H9 (cell line): ENCODE measurements around the gene S1PR2. TPM values are rescaled to one million over a fixed set of nuclear protein-coding genes. Genes with fewer than 3 reads are reported as not detected.

ENCODE experiments used
- DNase-seq: peaks from one replicate; pipeline ENCODE4 v3.0.0-alpha.2; 2017
- H2AFZ ChIP-seq: one replicate; pipeline ENCODE4 v1.6.1; 2013; ENCODE audit warnings: mild to moderate bottlenecking, low read length, control low read depth, moderate library complexity
- H2AK5ac ChIP-seq: 2 replicates; pipeline ENCODE4 v1.6.1; 2013; ENCODE audit warnings: low read length, control low read depth, mixed read lengths; ENCODE audit not compliant: insufficient read length
- H2BK120ac ChIP-seq: one replicate; pipeline ENCODE4 v1.6.1; 2013; ENCODE audit warnings: low read depth, mild to moderate bottlenecking, low read length, control low read depth, inconsistent platforms; ENCODE audit not compliant: poor library complexity, severe bottlenecking
- H2BK12ac ChIP-seq: 2 replicates; pipeline ENCODE4 v1.6.1; 2013; ENCODE audit warnings: low read length, control low read depth, mixed read lengths, low read depth; ENCODE audit not compliant: insufficient read length
- H2BK15ac ChIP-seq: 2 replicates; pipeline ENCODE4 v1.6.1; 2013; ENCODE audit warnings: low read depth, low read length, control low read depth
- H2BK20ac ChIP-seq: one replicate; pipeline ENCODE4 v1.6.1; 2013; ENCODE audit warnings: low read depth, mild to moderate bottlenecking, low read length, control low read depth, inconsistent platforms; ENCODE audit not compliant: poor library complexity, severe bottlenecking
- H2BK5ac ChIP-seq: 2 replicates; pipeline ENCODE4 v1.6.1; 2013; ENCODE audit warnings: low read length, control low read depth, mixed read lengths; ENCODE audit not compliant: insufficient read length
- H3K14ac ChIP-seq: 2 replicates; pipeline ENCODE4 v1.6.1; 2013; ENCODE audit warnings: low read length, control low read depth; ENCODE audit not compliant: insufficient read depth
- H3K18ac ChIP-seq: 2 replicates; pipeline ENCODE4 v1.6.1; 2013; ENCODE audit warnings: low read depth, mild to moderate bottlenecking, mixed read lengths, low read length, control low read depth; ENCODE audit not compliant: insufficient read length
- H3K23ac ChIP-seq: 2 replicates; pipeline ENCODE4 v1.6.1; 2013; ENCODE audit warnings: low read length, control low read depth, mixed read lengths, low read depth; ENCODE audit not compliant: insufficient read length
- H3K23me2 ChIP-seq: 2 replicates; pipeline ENCODE4 v1.6.1; 2013; ENCODE audit warnings: low read depth, mild to moderate bottlenecking, mixed read lengths, low read length, control low read depth; ENCODE audit not compliant: insufficient read length, poor library complexity, severe bottlenecking
- H3K27ac ChIP-seq: 2 replicates; pipeline ENCODE4 v1.5.1; 2013; ENCODE audit warnings: low read length, control low read depth, mixed read lengths, low read depth; ENCODE audit not compliant: insufficient read length
- H3K27me3 ChIP-seq: 2 replicates; pipeline ENCODE4 v1.6.1; 2013; ENCODE audit warnings: low read length, control low read depth, inconsistent platforms; ENCODE audit not compliant: insufficient read depth
- H3K4ac ChIP-seq: 2 replicates; pipeline ENCODE4 v1.6.1; 2013; ENCODE audit warnings: low read depth, mild to moderate bottlenecking, control low read depth, inconsistent platforms, low read length, moderate library complexity
- H3K4me1 ChIP-seq: 2 replicates; pipeline ENCODE4 v1.6.1; 2013; ENCODE audit warnings: low read length, control low read depth, inconsistent platforms; ENCODE audit not compliant: insufficient read depth
- H3K4me2 ChIP-seq: 2 replicates; pipeline ENCODE4 v1.6.1; 2013; ENCODE audit warnings: low read length, control low read depth, mixed read lengths; ENCODE audit not compliant: insufficient read length, insufficient read depth
- H3K56ac ChIP-seq: 2 replicates; pipeline ENCODE4 v1.6.1; 2013; ENCODE audit warnings: low read depth, mild to moderate bottlenecking, mixed read lengths, low read length, control low read depth; ENCODE audit not compliant: insufficient read length
- H3K79me1 ChIP-seq: 2 replicates; pipeline ENCODE4 v1.6.1; 2013; ENCODE audit warnings: low read depth, mild to moderate bottlenecking, moderate library complexity, low read length, control low read depth, inconsistent platforms; ENCODE audit not compliant: insufficient read depth, poor library complexity, severe bottlenecking
- H3K79me2 ChIP-seq: 2 replicates; pipeline ENCODE4 v1.6.1; 2013; ENCODE audit warnings: low read length, control low read depth, inconsistent platforms; ENCODE audit not compliant: insufficient read depth
- H3K9ac ChIP-seq: 2 replicates; pipeline ENCODE4 v1.6.1; 2013; ENCODE audit warnings: low read length, control low read depth, mixed read lengths; ENCODE audit not compliant: insufficient read length; ENCODE audit errors: extremely low read depth
- H3K9me3 ChIP-seq: one replicate; pipeline ENCODE4 v1.6.1; 2013; ENCODE audit warnings: low read depth, low read length, inconsistent platforms; ENCODE audit not compliant: control insufficient read depth
- H3T11ph ChIP-seq: one replicate; pipeline ENCODE4 v1.6.1; 2013; ENCODE audit warnings: mild to moderate bottlenecking, low read length, control low read depth, inconsistent platforms
- H4K20me1 ChIP-seq: one replicate; pipeline ENCODE4 v1.6.1; 2013; ENCODE audit not compliant: control insufficient read depth, insufficient read length, insufficient read depth
- H4K5ac ChIP-seq: 2 replicates; pipeline ENCODE4 v1.6.1; 2013; ENCODE audit warnings: low read depth, mild to moderate bottlenecking, mixed read lengths, low read length, control low read depth; ENCODE audit not compliant: insufficient read length
- H4K8ac ChIP-seq: replicated peaks from 2 replicates; pipeline ENCODE4 v1.6.1; 2013; ENCODE audit warnings: low read length, control low read depth, mixed read lengths, low read depth; ENCODE audit not compliant: insufficient read length
- H4K91ac ChIP-seq: 2 replicates; pipeline ENCODE4 v1.6.1; 2013; ENCODE audit warnings: low read depth, mild to moderate bottlenecking, moderate library complexity, mixed read lengths, low read length, control low read depth; ENCODE audit not compliant: insufficient read length
- H3K27ac Mint-ChIP-seq, 3 experiments: 2 replicates in 2 of 3; 3 replicates in 1 of 3; pipeline ENCODE4 v1.8.0; 2020 to 2021; ENCODE audit warnings: mixed read lengths in 3 of 3, mild to moderate bottlenecking in 1 of 3, moderate library complexity in 1 of 3
- H3K27me3 Mint-ChIP-seq: 2 replicates; pipeline ENCODE4 v1.8.0; 2021; ENCODE audit warnings: low read depth, mild to moderate bottlenecking, moderate library complexity, mixed read lengths
- H3K36me3 Mint-ChIP-seq, 3 experiments: 2 replicates in 2 of 3; 3 replicates in 1 of 3; pipeline ENCODE4 v1.8.0; 2020 to 2021; ENCODE audit warnings: low read depth in 3 of 3, mixed read lengths in 3 of 3; ENCODE audit not compliant: insufficient read depth in 1 of 3
- H3K4me1 Mint-ChIP-seq, 2 experiments: 2 replicates each; pipeline ENCODE4 v1.8.0; 2020; ENCODE audit warnings: mixed read lengths in 2 of 2
- H3K4me3 Mint-ChIP-seq, 2 experiments: 2 replicates in 1 of 2; 3 replicates in 1 of 2; pipeline ENCODE4 v1.8.0; 2020 to 2021; ENCODE audit warnings: mild to moderate bottlenecking in 2 of 2, mixed read lengths in 2 of 2, moderate library complexity in 1 of 2
- H3K9me3 Mint-ChIP-seq, 2 experiments: 2 replicates in 1 of 2; 3 replicates in 1 of 2; pipeline ENCODE4 v1.8.0; 2020; ENCODE audit warnings: mild to moderate bottlenecking in 2 of 2, mixed read lengths in 2 of 2, moderate library complexity in 1 of 2
- WGBS: extraction: QIAGEN DNeasy Blood & Tissue Kit; methylation state at CpG from one replicate; pipeline ENCODE4 v1.1.7; 2013; ENCODE audit warnings: missing lambda C conversion rate, low lambda C conversion rate, mixed read lengths; ENCODE audit not compliant: insufficient read length; ENCODE audit errors: extremely low coverage; 5-methylcytosine and 5-hydroxymethylcytosine counted together
- total RNA-seq: library from RNA; stranded (reverse); gene quantifications from 2 replicates; pipeline ENCODE4 v1.2.1, GENCODE V29; 2021
- TF ChIP-seq, protein P1 (sequence below): fragments of 200-600 bp; sonication (generic); conservative IDR thresholded peaks from 3 replicates; pipeline ENCODE4 v1.8.0; 2021; ENCODE audit warnings: antibody characterized with exemption, mild to moderate bottlenecking

The S1PR2 gene
- total RNA-seq, 1 experiment from 2014 or later = 11.5 TPM

- H3K79me1 ChIP-seq = no peaks in the 10 kb centered on the region
- WGBS = no CpG with 5 or more reads among the region's 4 CpGs
- H3K27ac ChIP-seq = no peak overlapping the region
- no peaks in the 10 kb centered on the region for H3K36me3 Mint-ChIP-seq
- H3K4me2 ChIP-seq = no peak overlapping the region
- H3K4me1 Mint-ChIP-seq = peaks cover 0 to 7% of the 10 kb centered on the region in 2 experiments; a peak in 2 of 4 replicates
- no peak overlapping the region for H3K14ac ChIP-seq
- H3K56ac ChIP-seq = no peak overlapping the region
- no peak overlapping the region for H3K23ac ChIP-seq
- no peaks in the 10 kb centered on the region for H3K79me2 ChIP-seq
- H2BK20ac ChIP-seq = no peak overlapping the region
- H2AFZ ChIP-seq = no peak overlapping the region
- no peaks in the 10 kb centered on the region for H3K27me3 ChIP-seq
- H2BK5ac ChIP-seq = no peak overlapping the region
- no peak overlapping the region for H4K5ac ChIP-seq
- H3K9me3 ChIP-seq = no peaks in the 10 kb centered on the region
- H3K27me3 Mint-ChIP-seq = peaks cover 3% of the 10 kb centered on the region; the same call in 1 of the 2 replicates
- TF ChIP-seq, protein P1, sequence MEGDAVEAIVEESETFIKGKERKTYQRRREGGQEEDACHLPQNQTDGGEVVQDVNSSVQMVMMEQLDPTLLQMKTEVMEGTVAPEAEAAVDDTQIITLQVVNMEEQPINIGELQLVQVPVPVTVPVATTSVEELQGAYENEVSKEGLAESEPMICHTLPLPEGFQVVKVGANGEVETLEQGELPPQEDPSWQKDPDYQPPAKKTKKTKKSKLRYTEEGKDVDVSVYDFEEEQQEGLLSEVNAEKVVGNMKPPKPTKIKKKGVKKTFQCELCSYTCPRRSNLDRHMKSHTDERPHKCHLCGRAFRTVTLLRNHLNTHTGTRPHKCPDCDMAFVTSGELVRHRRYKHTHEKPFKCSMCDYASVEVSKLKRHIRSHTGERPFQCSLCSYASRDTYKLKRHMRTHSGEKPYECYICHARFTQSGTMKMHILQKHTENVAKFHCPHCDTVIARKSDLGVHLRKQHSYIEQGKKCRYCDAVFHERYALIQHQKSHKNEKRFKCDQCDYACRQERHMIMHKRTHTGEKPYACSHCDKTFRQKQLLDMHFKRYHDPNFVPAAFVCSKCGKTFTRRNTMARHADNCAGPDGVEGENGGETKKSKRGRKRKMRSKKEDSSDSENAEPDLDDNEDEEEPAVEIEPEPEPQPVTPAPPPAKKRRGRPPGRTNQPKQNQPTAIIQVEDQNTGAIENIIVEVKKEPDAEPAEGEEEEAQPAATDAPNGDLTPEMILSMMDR = no peak
- no peaks in the 10 kb centered on the region for H3K23me2 ChIP-seq
- no peak overlapping the region for H3K4me3 Mint-ChIP-seq
- H3K4ac ChIP-seq = no peak overlapping the region
- H3T11ph ChIP-seq = no peak overlapping the region
- H2BK15ac ChIP-seq = no peak overlapping the region
- no peaks in the 10 kb centered on the region for H4K20me1 ChIP-seq
- H3K9me3 Mint-ChIP-seq = peaks cover 3 to 8% of the 10 kb centered on the region in 2 experiments; a peak in 2 of 5 replicates
- no peak overlapping the region for H2BK12ac ChIP-seq
- H3K4me1 ChIP-seq = no peaks in the 10 kb centered on the region
- no peak for DNase-seq
- no peak overlapping the region for H3K18ac ChIP-seq
- no peak overlapping the region for H4K8ac ChIP-seq
- H3K9ac ChIP-seq = no peak overlapping the region
- no peak overlapping the region for H2BK120ac ChIP-seq
- no peak overlapping the region for H4K91ac ChIP-seq
- no peak overlapping the region for H3K27ac Mint-ChIP-seq
- no peak overlapping the region for H2AK5ac ChIP-seq
These were observed 20.1 kb downstream of the S1PR2 start for GRCh38 chr19:10211061-10211460.
